K562 (cell line): Measurements from ENCODE around the gene IGF1R. TPM values are rescaled to one million over a fixed set of nuclear protein-coding genes. Genes with fewer than 3 reads are reported as not detected.

Experiments used
- ATAC-seq: fragments of 200-7000 bp; cut with Tn5 transposase; 3 replicates; pipeline ENCODE4 v1.9.1; 2020; ENCODE audit warnings: moderate library complexity
- BruUV-seq: library from RNA; stranded (reverse); fragments of 400-500 nt; replicated peaks from 2 replicates; lab custom pipeline; 2021; lab: Mats Ljungman, UMichigan
- CTCF ChIA-PET: fragments of 300-600 bp; formaldehyde crosslinking; extraction: SDS; loops from one replicate; lab custom pipeline; 2021; ENCODE audit warnings: low intra/inter-chr PET ratio; lab: Yijun Ruan, JAX
- POLR2A ChIA-PET: fragments of 300-600, 350-650 bp; sonication (Branson Sonifier 250); formaldehyde crosslinking; extraction: SDS; loops from one replicate; lab custom pipeline; 2021; ENCODE audit warnings: antibody characterized with exemption, inconsistent platforms; lab: Yijun Ruan, JAX
- DNase-seq, 4 experiments: peaks; one replicate each; pipeline versions ENCODE4 v3.0.0 to v3.0.0-alpha.2; 2011 to 2018; ENCODE audit warnings: low spot score in 3 of 4, mixed read lengths in 3 of 4; ENCODE audit errors: extremely low read depth in 1 of 4
- FAIRE-seq: peaks from 2 replicates; lab custom pipeline; 2011; peaks lifted over from hg19 to GRCh38; lab: Jason Lieb, UNC
- H2AFZ ChIP-seq: 2 replicates; pipeline ENCODE4 v1.6.0; 2011; ENCODE audit warnings: low read depth, low read length, control low read depth, inconsistent platforms
- H3K27ac ChIP-seq: fragments of 200-600 bp; 3 replicates; pipeline ENCODE4 v1.8.0; 2011; ENCODE audit warnings: low read depth, mild to moderate bottlenecking, control low read depth, inconsistent platforms, low read length, moderate library complexity, mixed read lengths; ENCODE audit errors: extremely low read depth
- H3K27me3 ChIP-seq, 2 experiments: fragments of 300-600 bp in 1 of 2; 2 replicates in 1 of 2; 3 replicates in 1 of 2; pipeline versions ENCODE4 v1.6.0 to v1.8.0; 2011; ENCODE audit warnings: inconsistent platforms in 2 of 2, low read length in 2 of 2, mild to moderate bottlenecking in 1 of 2, mixed read lengths in 1 of 2, moderate library complexity in 1 of 2; ENCODE audit not compliant: control insufficient read depth in 2 of 2, insufficient read depth in 2 of 2
- H3K36me3 ChIP-seq: fragments of 300-600 bp; 3 replicates; pipeline ENCODE4 v1.8.0; 2011; ENCODE audit warnings: mild to moderate bottlenecking, low read length, inconsistent platforms; ENCODE audit not compliant: control insufficient read depth, insufficient read depth
- H3K4me1 ChIP-seq, 2 experiments: fragments of 200-600 bp in 1 of 2; replicated peaks in 1 of 2; 2 replicates in 1 of 2; 3 replicates in 1 of 2; pipeline versions ENCODE4 v1.5.1 to v1.8.0; 2011; ENCODE audit warnings: inconsistent platforms in 2 of 2, low read length in 2 of 2, mild to moderate bottlenecking in 1 of 2, mixed read lengths in 1 of 2, moderate library complexity in 1 of 2; ENCODE audit not compliant: control insufficient read depth in 2 of 2, insufficient read depth in 2 of 2
- H3K4me2 ChIP-seq: 2 replicates; pipeline ENCODE4 v1.6.1; 2011; ENCODE audit warnings: low read length, control low read depth, inconsistent platforms, mixed read lengths; ENCODE audit not compliant: insufficient read depth
- H3K4me3 ChIP-seq: fragments of 200-600 bp; sonication (generic), shearing (Covaris generic); 2 replicates; pipeline ENCODE4 v1.5.1; 2016; ENCODE audit warnings: control low read depth, inconsistent platforms
- H3K79me2 ChIP-seq: fragments of 200-600 bp; 3 replicates; pipeline ENCODE4 v1.8.0; 2011; ENCODE audit warnings: low read length, inconsistent platforms; ENCODE audit not compliant: control insufficient read depth, insufficient read depth
- H3K9ac ChIP-seq, 2 experiments: 2 replicates each; pipeline versions ENCODE4 v1.6.0 to v1.6.1; 2011; ENCODE audit warnings: low read depth in 2 of 2, low read length in 2 of 2, control low read depth in 1 of 2, inconsistent platforms in 1 of 2, mild to moderate bottlenecking in 1 of 2, mixed read lengths in 1 of 2; ENCODE audit not compliant: insufficient read depth in 1 of 2
- H3K9me1 ChIP-seq: one replicate; pipeline ENCODE4 v1.6.0; 2011; ENCODE audit warnings: inconsistent platforms, mild to moderate bottlenecking, low read length, moderate library complexity; ENCODE audit not compliant: control insufficient read depth, insufficient read depth
- H3K9me3 ChIP-seq: replicated peaks from 2 replicates; pipeline ENCODE4 v1.5.1; 2011; ENCODE audit warnings: low read depth, low read length, inconsistent platforms; ENCODE audit not compliant: control insufficient read depth, insufficient read depth
- H4K20me1 ChIP-seq: replicated peaks from 2 replicates; pipeline ENCODE4 v1.6.1; 2011; ENCODE audit warnings: low read length, inconsistent platforms, mixed read lengths; ENCODE audit not compliant: control insufficient read depth, insufficient read depth
- CREM ChIP-seq: IDR thresholded peaks from 2 replicates; pipeline ENCODE4 v1.6.1; 2014; ENCODE audit warnings: antibody characterized with exemption, low read depth
- EP400 ChIP-seq: fragments of 450-650 bp; IDR thresholded peaks from 2 replicates; pipeline ENCODE4 v1.6.1; 2017; ENCODE audit warnings: antibody characterized with exemption, mild to moderate bottlenecking, moderate library complexity
- EWSR1 ChIP-seq: fragments of 450-650 bp; IDR thresholded peaks from 2 replicates; pipeline ENCODE4 v1.6.1; 2018; ENCODE audit warnings: borderline replicate concordance, mild to moderate bottlenecking, low read depth, moderate library complexity; ENCODE audit not compliant: partially characterized antibody
- HIVEP1 ChIP-seq: fragments of 250-450 bp; sonication (Bioruptor Pico); IDR thresholded peaks from 2 replicates; pipeline ENCODE4 v1.4.0; 2020; ENCODE audit warnings: mild to moderate bottlenecking
- IRF2 ChIP-seq: sonication (generic); formaldehyde crosslinking; IDR thresholded peaks from 2 replicates; pipeline ENCODE4 v1.8.1; 2022; ENCODE audit warnings: mild to moderate bottlenecking, missing genetic modification reagents
- KDM5B ChIP-seq: fragments of 200-600 bp; sonication (generic); IDR thresholded peaks from 2 replicates; pipeline ENCODE4 v1.6.1; 2012; ENCODE audit warnings: low read depth, mild to moderate bottlenecking, moderate library complexity, low read length, control low read depth, inconsistent platforms; ENCODE audit not compliant: insufficient replicate concordance
- SIX5 ChIP-seq, 2 experiments: IDR thresholded peaks; 2 replicates each; pipeline ENCODE4 v1.6.1; 2011; ENCODE audit warnings: low read length in 2 of 2, borderline replicate concordance in 1 of 2, low read depth in 1 of 2, mild to moderate bottlenecking in 1 of 2, moderate library complexity in 1 of 2; ENCODE audit not compliant: insufficient read depth in 1 of 2
- TFAP4 ChIP-seq: sonication (generic); formaldehyde crosslinking; IDR thresholded peaks from 2 replicates; pipeline ENCODE4 v1.8.0; 2022; ENCODE audit warnings: missing genetic modification reagents, mild to moderate bottlenecking, moderate library complexity, borderline replicate concordance
- XRCC4 ChIP-seq: IDR thresholded peaks from one replicate; pipeline ENCODE4 v1.6.1; 2011; ENCODE audit not compliant: insufficient read depth, insufficient read length; ENCODE audit errors: extremely low read depth
- ZNF143 ChIP-seq: sonication (generic); formaldehyde crosslinking; IDR thresholded peaks from 2 replicates; pipeline ENCODE4 v1.9.0; 2022; ENCODE audit warnings: mild to moderate bottlenecking, missing genetic modification reagents
- ZNF407 ChIP-seq: fragments of 450-650 bp; IDR thresholded peaks from 2 replicates; pipeline ENCODE4 v1.6.1; 2016; ENCODE audit warnings: low read depth
- ZNF507 ChIP-seq: conservative IDR thresholded peaks from 2 replicates; pipeline ENCODE4 v1.6.1; 2017; ENCODE audit warnings: missing genetic modification characterization, missing compliant biosample characterization
- WGBS: fragments of 100-300 bp; shearing (Covaris generic); methylation state at CpG from one replicate; pipeline ENCODE4 v1.1.6; 2016; ENCODE audit warnings: low coverage, mixed read lengths; ENCODE audit not compliant: insufficient coverage; ENCODE audit errors: missing lambda C conversion rate; 5-methylcytosine and 5-hydroxymethylcytosine counted together
- in situ Hi-C: fragments of 300-500 bp; cut with MboI; formaldehyde crosslinking; loops from 4 replicates; pipeline ENCODE4 v1.15.0; 2018; ENCODE audit warnings: inconsistent platforms, mixed read lengths
- intact Hi-C: fragments of 100-400 bp; cut with micrococcal nuclease; formaldehyde crosslinking; loops from 2 replicates; pipeline ENCODE4 v1.14.2; 2022
- polyA plus RNA-seq, 8 experiments: library from polyadenylated mRNA; depleted of rRNA in 4 of 8; stranded (reverse) in 5 of 8; unstranded in 3 of 8; fragments of >200 nt; fragmentation: Nextera tagmentation in 2 of 8; fragmentation: Illumina TruSeq in 1 of 8; extraction: Ambion mirVana in 2 of 8; extraction: Trizol in 1 of 8; gene quantifications; 2 replicates each; pipeline versions ENCODE4 v1.2.1 to v1.2.3, GENCODE V29; 2011 to 2014; ENCODE audit warnings: inconsistent platforms in 1 of 8, missing spikeins in 1 of 8
- total RNA-seq, 7 experiments: library from RNA; depleted of rRNA in 6 of 7; stranded (reverse); fragments of >200 nt in 6 of 7; fragmentation: Illumina TruSeq in 2 of 7; extraction: Trizol in 2 of 7; gene quantifications; 2 replicates each; pipeline versions ENCODE4 v1.2.1 to v1.2.3, GENCODE V29; 2011 to 2021; ENCODE audit warnings: low replicate concordance in 1 of 7

Gene IGF1R
- total and polyA plus RNA-seq, 9 of the 15 experiments (the other 6 are each of a cell fraction or from before 2014, with no cell fraction given): 0.35 to 8.0 (median 1.6) TPM

GRCh38 chr15:98772895-98773294 lies 124.6 kb downstream of the IGF1R start:
- FAIRE-seq: no peak
- intact Hi-C loops: loop anchor here (10.0 kb wide), 1 partner anchor 112 kb away; no protein-coding TSS in a partner anchor
- POLR2A ChIA-PET: no interaction called here
- TF ChIP-seq XRCC4: no peak
- TF ChIP-seq HIVEP1 (CRISPR knock-in tag): no peak
- TF ChIP-seq IRF2: no peak
- TF ChIP-seq ZNF507 (tag): no peak
- no peak for TF ChIP-seq CREM
- TF ChIP-seq SIX5 (IDR thresholded peaks at IDR 0.05; ENCODE audit: borderline replicate concordance in 1 of 2, insufficient read depth in 1 of 2, low read depth in 1 of 2, low read length in 2 of 2): no peak
- no peak for TF ChIP-seq ZNF143 (CRISPR knock-in tag)
- TF ChIP-seq EP400: no peak
- no peak for TF ChIP-seq TFAP4 (CRISPR knock-in tag)
- TF ChIP-seq KDM5B: no peak
- TF ChIP-seq EWSR1: no peak
- no peak for TF ChIP-seq ZNF407

More at GRCh38 chr15:98772895-98773294, 124.6 kb downstream of the IGF1R start:
- Histone ChIP-seq H3K36me3 (no peaks in the 10 kb centered on the region), H4K20me1 (peaks cover 28% of the 10 kb centered on the region), H3K27me3 (peaks cover 11 to 47% of the 10 kb centered on the region in 2 experiments; a peak in 4 of 5 replicates), H3K79me2 (no peaks in the 10 kb centered on the region), H2AFZ (no peak overlapping the region), H3K4me1 (peaks cover 7% of the 10 kb centered on the region in 2 experiments; a peak in 3 of 5 replicates), H3K4me2 (no peak overlapping the region), H3K9me3 (no peaks in the 10 kb centered on the region), H3K9me1 (peaks cover 3% of the 10 kb centered on the region), H3K27ac (no peak overlapping the region), H3K9ac (no peak overlapping the region), H3K4me3 (no peak overlapping the region)
- no TSS peak for BruUV-seq
- CTCF ChIA-PET: no interaction called here
- no peak for DNase-seq
- in situ Hi-C loops: loop anchor here (10.0 kb wide), 1 partner anchor 212 kb away; no protein-coding TSS in a partner anchor
- 0% methylated on average over 3 of the region's 3 CpGs for WGBS
- no peak for ATAC-seq
